ENCODE data around the gene SRRM4.

Gene SRRM4

GRCh38 chr12:119153477-119154434 is 172.4 kb downstream of the SRRM4 start:
- Histone ChIP-seq H3K27me3 (no peaks in the 10 kb centered on the region), H3K27ac (peak overlapping the region; percentile 29 to 60), H3K36me3 (no peaks in the 10 kb centered on the region), H3K9me3 (peaks cover 0 to 9% (median 0%) of the 10 kb centered on the region in 3 donors), H3K4me1 (peaks cover 0 to 56% (median 25%) of the 10 kb centered on the region in 4 donors), H3K4me3 (peak overlapping the region; percentile 18 to 30)
- TF ChIP-seq CTCF (IDR thresholded peaks at IDR 0.05): no peak
- DNase-seq: peak; percentile 45 to 89
- intact Hi-C loops (cut with DNase I; ENCODE audit: low total_unique reads): loop anchor here (5.0 kb wide), 1 partner anchor 39 kb away; no protein-coding TSS in a partner anchor

- intact Hi-C loops (cut with DNase I; ENCODE audit: low total_unique reads): loop anchor here (5.0 kb wide), 1 partner anchor 38 kb away; no protein-coding TSS in a partner anchor
- H3K27me3 ChIP-seq: no peaks in the 10 kb centered on the region
Measured at GRCh38 chr12:119154435-119154818, 173.1 kb downstream of the SRRM4 start.

DNA sequence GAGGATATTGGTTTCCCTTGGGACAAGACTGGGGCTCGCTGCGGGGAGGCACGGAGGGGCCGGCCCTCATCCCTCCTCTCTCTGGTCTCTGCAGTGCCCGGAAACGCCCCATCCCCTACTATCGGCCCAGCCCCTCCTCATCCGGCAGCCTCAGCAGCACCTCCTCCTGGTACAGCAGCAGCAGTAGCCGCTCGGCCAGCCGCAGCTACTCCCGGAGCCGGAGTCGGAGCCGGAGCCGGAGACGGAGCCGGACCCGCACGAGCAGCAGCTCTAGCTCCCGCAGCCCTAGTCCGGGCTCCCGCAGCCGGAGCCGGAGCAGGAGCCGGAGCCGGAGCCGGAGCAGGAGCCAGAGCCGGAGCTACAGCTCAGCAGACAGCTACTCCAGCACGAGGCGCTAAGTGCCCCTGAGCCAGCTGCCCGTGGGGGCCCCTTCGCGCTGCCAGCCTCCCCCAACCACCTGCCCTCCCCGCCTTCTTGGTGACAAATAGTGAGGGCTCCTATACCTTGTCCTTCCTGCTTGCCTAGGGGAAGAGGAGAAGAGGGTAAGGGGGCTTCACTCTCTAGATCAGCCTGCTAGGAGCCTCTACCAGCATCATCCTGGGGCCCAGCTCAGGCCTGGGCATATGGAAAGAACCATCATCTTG is 175.2 kb downstream of the SRRM4 start:
- Histone ChIP-seq H3K4me1 (peaks cover 0 to 57% (median 23%) of the 10 kb centered on the region in 4 donors), H3K27ac (peak overlapping the region; percentile 84 to 87), H3K4me3 (peak overlapping the region; percentile 0 to 6), H3K27me3 (no peaks in the 10 kb centered on the region), H3K9me3 (peaks cover 0 to 2% (median 0%) of the 10 kb centered on the region in 3 donors), H3K36me3 (no peaks in the 10 kb centered on the region)
- TF ChIP-seq CTCF (IDR thresholded peaks at IDR 0.05): no peak
- no peak for DNase-seq
- intact Hi-C loops (cut with DNase I; ENCODE audit: low total_unique reads): no loop called here

More at GRCh38 chr12:119154435-119154818, 173.1 kb downstream of the SRRM4 start:
- H3K36me3 ChIP-seq: no peaks in the 10 kb centered on the region
- peaks cover 0 to 60% (median 25%) of the 10 kb centered on the region in 4 donors for H3K4me1 ChIP-seq
- peak overlapping the region; percentile 29 to 60 for H3K27ac ChIP-seq
- peaks cover 0 to 9% (median 0%) of the 10 kb centered on the region in 3 donors for H3K9me3 ChIP-seq
- TF ChIP-seq CTCF (IDR thresholded peaks at IDR 0.05): no peak
- no peak for DNase-seq
- H3K4me3 ChIP-seq: no peak overlapping the region

GRCh38 chr12:119157528-119157927 is 176.2 kb downstream of the SRRM4 start:
- intact Hi-C loops (cut with DNase I; ENCODE audit: low total_unique reads): no loop called here
- DNase-seq: no peak
- TF ChIP-seq CTCF (IDR thresholded peaks at IDR 0.05): no peak
- peak overlapping the region; percentile 31 to 42 for H3K4me3 ChIP-seq
- H3K9me3 ChIP-seq: no peaks in the 10 kb centered on the region
- peaks cover 0 to 57% (median 23%) of the 10 kb centered on the region in 4 donors for H3K4me1 ChIP-seq
- H3K36me3 ChIP-seq: no peaks in the 10 kb centered on the region
- peak overlapping the region; percentile 84 to 87 for H3K27ac ChIP-seq
- no peaks in the 10 kb centered on the region for H3K27me3 ChIP-seq

GRCh38 chr12:119157978-119158377 is 176.6 kb downstream of the SRRM4 start:
- DNase-seq: peak in 1 of 2 donors; percentile 29
- Histone ChIP-seq H3K27ac (peak overlapping the region; percentile 84 to 87), H3K4me1 (peaks cover 0 to 57% (median 23%) of the 10 kb centered on the region in 4 donors), H3K4me3 (peak overlapping the region; percentile 31 to 42), H3K27me3 (no peaks in the 10 kb centered on the region), H3K9me3 (no peaks in the 10 kb centered on the region), H3K36me3 (no peaks in the 10 kb centered on the region)
- intact Hi-C loops (cut with DNase I; ENCODE audit: low total_unique reads): no loop called here
- no peak for TF ChIP-seq CTCF (IDR thresholded peaks at IDR 0.05)

All from tibial artery (tissue), 4 donors.